GF-D8 (cell line): Measurements from ENCODE around the gene TBPL1.
"Not testable (repeated sequence)": the region's sequence is repeated elsewhere in the genome, so short reads cannot be mapped to it uniquely, and the experiment has no call there.

Source experiments
- DNase-seq: peaks from one replicate; lab custom pipeline; 2025; lab: John Stamatoyannopoulos, UW

TBPL1 gene

DNA sequence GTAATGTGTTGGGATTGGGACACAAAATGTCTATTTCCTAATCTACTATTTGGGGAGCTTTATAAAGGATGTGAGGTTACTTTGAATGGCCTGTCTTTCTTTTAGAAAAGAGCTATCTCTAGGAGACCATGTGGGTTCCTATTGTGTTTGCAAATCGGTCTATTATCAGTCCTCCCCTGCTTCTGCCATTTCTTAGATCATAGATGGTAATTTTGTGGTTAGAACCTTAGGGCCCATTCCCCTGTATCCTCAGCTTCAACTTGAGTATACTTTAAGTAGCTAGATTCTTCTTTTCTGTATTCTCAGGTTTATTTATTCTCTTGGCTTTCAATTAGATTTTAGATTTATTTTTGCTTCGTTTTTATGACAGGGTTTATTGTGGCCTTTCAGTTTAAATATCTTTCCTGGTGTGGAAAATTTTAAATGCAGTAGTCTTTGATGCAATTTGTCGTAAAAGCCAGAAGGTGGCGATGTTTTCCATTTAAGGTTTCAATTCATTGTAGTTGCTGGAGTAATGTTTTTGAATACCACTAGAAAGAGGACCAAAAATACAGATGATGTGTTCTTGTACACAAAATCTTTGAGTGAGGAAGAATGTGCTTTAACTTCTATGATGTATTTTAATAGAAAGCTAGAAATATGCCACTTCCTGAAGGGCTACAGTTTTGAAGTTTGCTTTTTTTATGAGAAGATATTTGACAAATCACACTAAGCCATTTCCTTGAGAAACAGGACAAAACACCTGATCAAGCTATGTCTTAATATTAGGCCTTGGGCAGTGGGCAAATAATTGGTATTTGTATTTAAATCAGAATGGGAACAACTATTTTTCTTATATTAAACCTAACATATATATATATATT is 20.3 kb downstream of the TBPL1 start:
- peak; percentile 14 for DNase-seq

DNA sequence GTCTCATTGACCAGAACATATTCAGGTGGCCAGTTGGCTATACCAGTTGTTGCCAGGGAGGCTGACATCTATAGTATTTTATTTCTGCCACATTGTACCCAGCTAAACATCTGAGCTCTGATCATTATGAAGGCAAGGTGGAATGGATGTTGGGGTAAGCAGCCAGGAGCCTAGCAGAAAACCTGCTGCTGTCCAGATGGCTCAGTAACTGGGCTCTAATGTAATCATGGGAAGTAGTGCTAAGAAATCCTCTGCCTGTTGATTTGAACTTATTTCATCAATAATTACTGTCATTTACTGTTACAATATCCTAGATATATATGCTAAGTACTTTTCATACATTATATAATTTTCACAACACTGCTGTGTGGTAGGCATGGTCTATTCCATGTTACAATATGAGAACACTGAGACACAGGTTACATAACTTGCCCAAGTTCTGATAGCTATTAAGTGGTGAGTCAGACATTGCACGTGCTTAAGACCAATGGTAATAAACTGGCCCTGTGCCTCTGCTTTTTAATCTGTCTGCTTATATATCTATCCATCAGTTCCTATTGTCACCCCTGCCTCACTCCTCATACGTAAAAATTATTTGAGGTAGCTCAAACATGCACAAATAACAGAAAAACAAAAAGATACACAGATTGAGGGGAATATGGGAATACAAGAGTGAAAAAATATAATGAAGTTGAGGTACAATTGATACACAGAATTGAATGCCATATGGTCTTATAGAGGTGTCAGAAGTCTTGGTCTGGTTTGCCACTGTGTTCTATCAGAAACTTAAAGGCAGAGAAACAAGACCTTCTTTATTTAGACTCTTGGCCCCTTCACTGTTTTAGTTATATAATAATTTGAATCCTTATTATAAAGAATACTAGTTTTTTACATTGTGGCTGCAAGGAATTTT is 25.2 kb downstream of the TBPL1 start:
- DNase-seq: no peak

DNA sequence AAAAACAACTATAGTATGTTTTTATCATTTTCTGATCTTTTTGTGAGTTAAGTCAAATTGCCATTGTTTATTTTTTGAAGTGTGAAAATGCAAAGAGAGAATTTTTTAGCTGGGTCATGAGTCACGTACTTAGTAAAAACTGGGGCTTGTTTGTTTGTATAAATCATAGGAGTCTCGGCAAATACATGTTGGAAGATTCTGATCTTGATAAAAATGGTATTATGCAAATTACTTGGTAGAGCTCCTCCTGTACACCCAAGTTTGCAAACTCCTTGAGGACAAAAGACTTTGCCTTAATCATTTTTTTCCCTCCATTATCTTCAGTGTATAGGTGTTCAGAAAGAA is 25.8 kb downstream of the TBPL1 start:
- DNase-seq: no peak

DNA sequence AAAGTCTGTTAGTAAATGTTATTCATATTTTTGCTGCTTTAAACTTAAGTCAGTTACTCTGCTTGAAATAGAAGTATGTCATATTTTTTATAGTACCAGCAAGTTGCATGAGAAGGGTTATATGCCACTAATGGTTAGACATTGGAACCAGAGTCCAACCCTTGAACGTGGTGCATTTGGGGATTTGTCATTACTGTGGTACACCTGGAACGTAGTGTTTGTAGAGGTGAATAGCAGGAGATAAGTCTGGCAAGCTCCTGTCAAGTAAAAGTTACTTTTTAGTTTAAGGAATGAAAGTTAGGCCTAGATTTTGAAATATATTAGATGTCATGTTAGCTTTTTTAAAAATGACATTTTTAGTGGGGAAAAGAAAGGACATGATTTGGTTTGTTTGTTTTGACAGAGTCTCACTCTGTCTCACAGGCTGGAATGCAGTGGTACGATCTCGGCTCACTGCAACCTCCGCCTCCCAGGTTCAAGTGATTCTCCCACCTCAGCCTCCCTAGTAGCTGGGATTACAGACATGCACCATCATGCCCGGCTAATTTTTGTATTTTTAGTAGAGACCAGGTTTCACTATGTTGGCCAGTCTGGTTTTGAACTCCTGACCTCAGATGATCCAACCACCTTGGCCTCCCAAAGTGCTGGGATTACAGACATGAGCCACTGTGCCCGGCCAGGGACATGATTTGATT is 26.4 kb downstream of the TBPL1 start:
- not testable (repeated sequence) for DNase-seq

DNA sequence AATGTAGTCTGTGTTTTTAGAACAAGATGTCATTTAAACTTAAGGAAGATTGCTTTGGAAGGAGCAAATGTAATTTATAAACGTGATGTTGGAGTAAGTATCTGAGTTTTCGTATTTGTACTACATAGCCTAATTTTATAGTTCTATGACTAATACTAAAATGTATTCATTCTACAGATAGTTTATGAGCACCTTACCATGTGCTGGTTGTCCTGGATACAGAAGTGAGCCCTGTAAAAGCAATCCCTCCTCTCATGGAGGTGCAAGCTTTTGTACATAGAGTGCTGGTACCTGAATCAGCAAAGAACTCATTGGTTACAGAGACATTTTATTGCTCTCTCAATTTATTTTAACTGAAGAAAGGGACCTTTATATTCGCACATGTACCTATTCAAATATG is 27.1 kb downstream of the TBPL1 start:
- DNase-seq: no peak

DNA sequence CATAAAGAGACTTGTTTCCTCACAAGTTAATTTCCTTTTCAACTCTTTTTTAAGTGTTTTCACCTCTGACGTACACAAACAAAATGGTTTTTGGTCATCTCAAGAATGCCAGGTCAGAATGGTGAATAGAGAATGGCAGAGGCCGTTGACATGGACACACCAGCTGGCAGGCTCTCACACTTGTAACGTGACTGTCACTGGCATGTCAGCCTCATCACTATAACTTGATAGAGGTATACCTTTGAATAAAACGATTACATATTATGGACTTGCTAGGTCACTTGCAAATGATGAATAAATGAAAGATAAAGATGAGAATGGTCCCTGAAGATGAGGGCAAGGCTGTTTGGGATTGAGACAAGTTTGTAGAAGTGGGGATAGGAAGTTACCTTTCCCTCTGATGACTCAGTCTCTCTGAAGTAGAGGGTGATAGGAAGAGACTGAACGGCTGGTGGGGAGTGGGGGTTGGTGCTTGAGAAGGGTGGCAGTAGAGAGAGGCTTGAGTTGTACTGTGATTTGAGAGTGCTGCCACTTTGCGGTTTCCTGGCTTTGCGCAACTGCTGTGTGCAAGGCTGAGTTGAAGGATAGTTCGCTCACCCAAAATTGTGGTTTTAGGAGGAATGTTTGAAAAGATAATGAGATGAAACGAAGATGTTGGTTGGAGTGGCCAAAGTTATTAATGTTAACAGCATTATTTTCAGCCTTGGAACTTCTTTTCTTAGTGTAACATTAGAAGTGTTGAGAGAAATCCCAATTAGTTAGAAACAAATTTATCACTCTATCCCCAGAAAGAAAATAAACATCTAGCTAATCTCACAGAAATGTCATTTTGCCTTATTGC is 30.3 kb downstream of the TBPL1 start:
- DNase-seq: peak; percentile 85

DNA sequence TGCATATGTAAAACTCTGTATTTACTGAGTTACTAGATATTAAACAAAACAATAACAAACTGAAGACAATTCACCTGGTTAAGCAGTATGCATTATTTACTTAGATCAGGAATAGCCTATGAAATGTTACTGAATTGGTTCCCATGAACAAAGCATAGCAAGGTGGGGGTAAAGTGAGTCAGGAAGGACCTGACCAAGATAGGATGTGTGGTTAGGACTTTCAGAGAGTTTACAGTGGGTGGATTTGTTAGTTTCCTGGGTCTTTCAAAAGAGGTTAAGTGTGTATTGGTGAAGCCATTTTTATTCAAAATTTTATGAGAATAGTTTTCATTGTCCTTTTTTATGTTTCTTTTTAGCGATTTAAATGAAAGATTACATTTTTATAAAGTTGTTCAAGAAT is 32.9 kb downstream of the TBPL1 start:
- DNase-seq: no peak

DNA sequence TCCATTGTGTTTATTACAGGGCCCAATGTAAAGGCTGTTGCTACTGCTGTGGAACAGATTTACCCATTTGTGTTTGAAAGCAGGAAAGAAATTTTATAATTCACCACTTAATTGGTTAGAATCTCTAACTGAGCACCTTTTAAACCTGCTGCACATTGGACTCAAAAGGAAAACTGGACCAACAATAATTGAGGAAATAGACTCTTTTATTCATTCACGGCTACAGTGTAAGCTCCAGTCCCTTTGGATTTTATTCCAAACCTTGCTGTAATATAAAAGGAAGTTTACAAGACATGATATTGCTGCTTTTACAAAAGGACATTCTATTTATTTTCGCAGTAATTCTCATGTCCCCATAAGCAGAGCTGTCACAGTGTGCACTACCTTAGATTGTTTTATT is 33.9 kb downstream of the TBPL1 start:
- no peak for DNase-seq

DNA sequence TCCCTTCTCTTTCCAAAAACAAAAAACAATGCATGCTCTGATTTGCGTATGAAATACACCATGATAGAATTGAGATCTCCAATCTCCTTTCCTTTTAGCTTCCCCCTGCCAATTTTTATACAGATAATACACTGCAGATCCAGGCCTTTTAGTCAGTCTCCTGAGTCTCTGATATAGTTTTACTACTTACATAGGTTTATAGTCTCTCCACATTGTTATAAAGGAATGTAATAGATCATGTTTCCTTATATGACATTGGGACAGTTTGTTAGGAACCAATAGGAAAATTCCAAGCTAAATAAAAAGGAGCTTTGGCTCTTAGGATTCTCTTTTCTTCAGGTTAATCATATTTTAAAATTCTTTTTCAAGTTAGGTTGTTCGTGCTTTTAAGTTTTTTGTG is 36.5 kb downstream of the TBPL1 start:
- no peak for DNase-seq

DNA sequence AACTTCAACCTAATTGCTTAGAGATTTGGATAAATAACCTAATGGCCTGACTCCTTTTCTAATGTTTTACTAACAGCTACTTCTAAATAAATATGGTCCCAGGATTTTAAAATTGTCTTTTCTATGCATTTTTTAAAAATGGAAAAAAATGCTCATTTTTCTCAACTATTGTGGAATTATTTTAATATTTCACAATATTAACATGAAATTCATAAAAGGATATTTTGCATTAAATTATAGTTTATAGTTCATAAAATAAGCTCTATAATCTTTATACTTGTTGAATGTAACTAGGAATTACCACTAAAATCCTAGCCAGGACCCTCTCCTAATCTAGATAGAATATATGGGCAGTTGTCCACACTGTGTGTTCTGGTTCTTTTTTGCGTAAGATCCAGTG is 37.3 kb downstream of the TBPL1 start:
- no peak for DNase-seq

DNA sequence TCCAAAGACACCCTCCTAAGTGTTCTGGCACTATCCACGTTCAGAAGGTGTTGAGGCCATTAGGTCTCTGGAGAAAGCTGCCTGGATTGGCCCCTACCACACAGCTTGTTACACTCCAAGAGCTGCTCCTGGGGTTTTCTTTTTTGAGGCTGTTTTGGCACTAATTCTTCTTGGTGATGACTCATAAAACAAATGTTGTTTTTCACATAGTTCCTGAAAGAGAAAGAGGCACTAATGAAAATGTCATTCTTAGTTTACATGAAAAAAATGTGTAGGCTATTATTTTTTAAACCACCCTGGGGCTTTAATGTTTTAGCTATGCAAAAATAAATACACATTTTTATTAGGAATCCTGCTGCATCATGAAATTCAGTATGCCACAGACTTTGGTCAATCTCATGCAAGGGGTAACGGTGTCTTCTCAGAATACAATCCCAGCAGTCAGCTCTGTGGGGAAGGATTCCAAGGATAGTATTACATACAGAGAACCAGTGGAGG is 38.1 kb downstream of the TBPL1 start:
- no peak for DNase-seq

DNA sequence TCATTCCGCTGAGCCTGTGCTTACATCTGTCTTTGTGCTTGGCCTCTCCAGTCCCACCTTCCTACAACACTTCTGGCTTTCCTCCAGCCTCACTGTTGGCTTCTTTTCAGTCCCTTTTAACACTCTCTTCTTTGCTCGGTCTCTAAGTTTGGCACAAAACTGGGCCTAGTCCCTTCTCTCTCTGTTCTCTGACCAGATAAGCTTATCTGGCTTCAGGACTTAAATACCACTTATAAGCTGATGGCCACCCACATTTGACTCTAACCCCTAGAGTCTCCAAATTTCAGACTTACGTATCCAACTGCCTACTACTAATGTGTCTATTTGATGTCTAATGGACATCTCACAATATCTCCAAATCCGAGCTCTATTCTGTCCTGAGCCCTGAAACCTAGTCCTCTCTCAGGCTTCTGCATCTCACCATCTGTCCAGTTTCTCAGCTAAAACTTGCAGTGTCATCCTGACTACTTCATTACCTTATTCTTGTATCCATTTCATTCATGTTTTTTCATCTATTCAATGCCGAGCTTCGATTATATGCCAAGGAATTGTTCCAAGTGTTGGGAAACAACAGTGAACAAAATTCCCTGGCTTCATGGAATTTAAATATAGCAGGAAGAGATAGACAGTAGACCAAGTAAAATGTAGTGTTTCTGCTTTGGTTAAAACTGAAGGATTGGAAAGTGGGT is 40.1 kb downstream of the TBPL1 start:
- no peak for DNase-seq

DNA sequence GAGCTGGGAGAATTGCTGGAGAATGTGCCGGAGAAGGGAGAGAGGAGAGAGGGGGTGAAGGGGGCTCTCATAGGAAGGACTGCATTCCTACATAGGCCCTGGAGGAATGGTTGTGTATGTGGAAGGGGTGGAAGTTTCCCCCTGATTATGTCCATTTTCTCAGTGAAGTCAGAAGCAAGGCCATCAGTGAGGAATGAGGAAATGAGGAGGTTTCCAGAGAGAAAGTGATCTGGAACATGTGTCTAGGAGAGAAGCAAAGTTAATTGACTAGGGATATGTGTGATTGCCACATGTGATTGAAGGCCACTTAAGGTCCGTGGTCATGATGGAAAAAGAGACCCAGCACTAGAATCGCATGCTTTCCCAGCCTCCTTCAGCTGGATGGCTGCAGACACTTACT is 42.3 kb downstream of the TBPL1 start:
- no peak for DNase-seq

DNA sequence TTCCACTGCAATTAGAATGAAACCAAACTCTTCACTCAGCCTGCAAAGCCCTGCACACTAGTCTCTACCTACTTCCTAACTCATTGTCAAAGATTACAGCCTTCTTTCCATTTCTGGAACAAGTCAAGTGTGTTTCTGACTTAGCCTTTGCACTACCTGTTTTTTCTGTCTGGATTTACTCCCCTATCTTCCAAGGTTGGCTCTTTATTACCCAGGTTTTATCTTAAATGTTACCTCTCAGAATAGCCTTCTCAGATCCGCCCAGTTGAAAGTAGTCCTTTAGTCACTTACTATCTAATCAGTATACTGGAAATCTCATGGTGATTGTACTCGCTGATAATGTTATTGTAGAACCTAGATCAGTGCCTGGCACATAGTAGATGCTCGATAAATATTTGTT is 42.7 kb downstream of the TBPL1 start:
- no peak for DNase-seq

DNA sequence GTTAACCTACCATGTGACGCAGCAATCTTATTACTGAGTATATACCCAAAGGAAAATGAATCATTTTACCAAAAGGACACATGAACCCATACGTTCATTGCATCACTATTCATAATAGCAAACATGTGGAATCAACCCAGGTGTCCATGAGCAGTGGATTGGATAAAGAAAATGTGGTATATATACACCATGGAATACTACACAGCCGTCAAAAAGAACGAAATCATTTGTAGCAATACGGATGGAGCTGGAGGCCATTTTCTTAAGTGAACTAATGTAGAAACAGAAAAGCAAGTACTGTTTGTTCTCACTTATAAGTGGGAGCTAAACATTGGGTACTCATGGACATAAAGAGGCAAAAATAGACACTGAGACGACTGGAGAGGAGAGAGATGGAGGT is 44.2 kb downstream of the TBPL1 start:
- DNase-seq: no peak

DNA sequence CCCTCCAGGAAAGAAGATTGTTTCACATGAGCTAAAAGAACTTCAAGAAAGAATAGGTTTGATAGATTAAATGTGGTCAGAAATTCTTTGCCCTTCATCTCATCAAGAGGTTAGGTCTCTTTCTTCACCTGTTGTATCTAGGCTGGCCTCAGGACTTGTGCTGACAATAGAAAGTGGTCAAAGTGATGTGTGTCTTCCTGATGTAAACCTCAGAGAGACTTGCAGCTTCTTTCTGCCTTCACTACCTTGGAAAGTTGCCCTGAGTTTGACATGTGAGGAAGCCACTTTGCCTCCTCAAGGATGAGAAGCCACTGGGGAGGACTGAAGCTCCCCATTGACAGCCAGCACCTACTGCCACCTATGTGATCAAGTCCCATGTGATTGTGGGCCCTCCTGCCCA is 46.3 kb downstream of the TBPL1 start:
- no peak for DNase-seq

DNA sequence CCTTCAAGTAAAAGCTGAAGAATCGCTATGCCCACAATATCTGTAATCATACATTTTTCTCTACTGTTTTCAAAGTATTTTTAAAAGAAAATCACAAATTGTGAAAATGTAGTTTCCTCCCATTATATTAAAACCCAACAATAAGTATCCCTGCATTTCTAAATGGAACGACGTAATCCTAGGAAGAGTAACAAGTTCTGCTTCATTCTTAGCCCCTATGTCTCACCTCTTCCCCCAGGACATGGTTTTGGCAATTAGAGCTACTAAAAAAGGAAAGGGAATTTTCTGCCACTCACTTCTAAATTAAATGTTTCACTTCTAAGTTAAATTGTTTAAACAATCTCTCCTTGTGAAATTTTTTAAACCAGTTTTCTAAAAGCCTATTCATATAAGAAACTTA is 47.4 kb downstream of the TBPL1 start:
- no peak for DNase-seq

DNA sequence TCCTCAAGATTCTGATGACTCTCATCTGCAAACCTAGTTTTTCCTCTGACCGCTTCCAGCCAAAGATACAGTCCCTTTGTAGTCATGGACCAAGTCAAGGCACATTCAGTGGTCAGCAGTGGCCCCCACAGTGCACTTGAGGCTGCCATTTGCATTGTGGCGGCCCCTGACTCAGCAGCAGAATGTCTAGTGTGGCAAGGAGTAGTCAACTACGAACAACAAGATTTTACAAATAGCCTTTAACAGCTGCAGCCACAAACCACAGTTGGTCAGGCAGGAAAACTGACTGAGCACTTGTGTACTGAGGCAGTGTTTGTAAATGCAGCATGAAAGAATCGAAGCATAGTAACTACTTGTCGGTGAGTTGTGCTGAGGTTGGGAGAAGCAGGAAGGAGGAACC is 49.8 kb downstream of the TBPL1 start:
- DNase-seq: no peak

DNA sequence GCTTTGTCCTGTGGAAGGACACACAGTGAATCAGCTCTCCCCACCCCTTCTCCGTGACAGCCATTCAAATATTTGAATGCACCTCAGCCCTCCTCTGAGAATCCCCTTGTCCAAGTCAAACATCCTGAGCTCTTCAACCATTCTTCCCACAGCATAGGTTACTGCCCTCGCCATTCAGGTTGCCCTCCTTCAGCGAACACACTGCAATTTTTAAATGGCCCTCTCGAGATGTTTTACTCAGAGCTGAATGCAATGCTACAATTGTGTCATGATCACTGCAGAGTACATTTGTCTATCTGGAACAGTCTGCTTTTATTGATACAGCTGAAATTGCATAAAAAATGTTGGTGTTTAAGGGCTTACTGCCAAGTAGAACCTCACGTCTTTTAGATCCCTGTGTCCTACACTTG is 50.5 kb downstream of the TBPL1 start:
- DNase-seq: no peak

DNA sequence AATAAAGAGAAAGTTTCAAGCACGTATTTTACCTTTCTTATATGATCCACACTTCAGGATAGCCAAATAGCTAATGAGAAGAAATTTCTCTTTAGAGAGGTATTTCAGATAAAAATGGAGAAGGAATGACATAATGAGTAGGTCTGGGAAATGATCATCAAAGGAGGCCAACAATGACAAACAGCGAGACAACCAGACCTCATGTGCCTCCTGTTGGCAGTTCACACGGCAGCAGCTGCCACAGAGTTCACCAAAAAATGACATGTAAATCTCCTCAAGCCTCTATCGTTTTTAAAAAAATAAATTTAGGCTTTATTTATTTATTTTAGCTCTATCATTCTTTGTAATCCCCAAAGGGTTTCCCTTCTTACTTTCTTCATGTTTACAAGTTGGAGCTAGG is 51.7 kb downstream of the TBPL1 start:
- DNase-seq: no peak

DNA sequence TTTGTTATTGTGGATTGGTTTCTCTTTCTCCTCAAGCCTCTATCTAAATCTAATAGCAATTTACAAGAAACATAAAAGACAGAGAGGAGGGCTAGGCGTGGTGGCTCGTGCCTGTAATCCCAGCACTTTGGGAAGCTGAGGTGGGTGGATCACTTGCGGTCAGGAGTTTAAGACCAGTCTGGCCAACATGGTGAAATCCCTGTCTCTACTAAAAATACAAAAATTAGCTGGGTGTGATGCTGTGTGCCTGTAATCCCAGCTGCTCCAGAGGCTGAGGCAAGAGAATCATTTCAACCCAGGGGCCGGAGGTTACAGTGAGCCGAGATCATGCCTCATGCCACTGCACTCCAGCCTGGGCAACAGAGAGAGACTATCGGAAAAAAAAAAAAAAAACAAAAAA is 52.8 kb downstream of the TBPL1 start:
- no peak for DNase-seq
